GM12873 (cell line): ENCODE measurements around the gene BZW1.

Experiments
- CTCF ChIP-seq: IDR thresholded peaks from 2 replicates; pipeline ENCODE4 v1.5.1; 2012; ENCODE audit warnings: low read depth, mild to moderate bottlenecking, moderate library complexity, low read length, control low read depth; ENCODE audit not compliant: insufficient read depth; ENCODE audit errors: missing control alignments

BZW1 gene

GRCh38 chr2:200869014-200869413, 57.3 kb downstream of the BZW1 start:
- TF ChIP-seq CTCF: no peak

- TF ChIP-seq CTCF: no peak
Measured at GRCh38 chr2:200871151-200871550, 59.4 kb downstream of the BZW1 start.

DNA sequence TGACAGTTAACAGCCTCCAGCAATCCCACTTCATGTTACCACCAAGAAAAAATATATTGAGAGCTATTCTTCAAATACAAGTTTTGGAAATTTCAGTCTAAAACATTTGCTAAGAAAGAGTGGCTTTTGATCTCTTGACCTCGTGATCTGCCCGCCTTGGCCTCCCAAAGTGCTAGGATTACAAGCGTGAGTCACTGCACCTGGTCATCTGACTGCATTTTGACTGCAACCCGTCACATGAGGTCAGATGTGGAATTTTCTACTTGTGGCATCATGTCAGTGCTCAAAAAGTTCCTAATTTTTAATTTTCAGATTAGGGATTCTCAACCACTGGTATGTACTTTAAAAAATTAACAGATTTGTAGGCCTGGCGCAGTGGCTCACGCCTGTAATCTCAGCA, 61.9 kb downstream of the BZW1 start:
- TF ChIP-seq CTCF: no peak
